GM19328 (cell line): ENCODE results near the gene SIL1.

Experiments
- ATAC-seq: cut with Tn5 transposase; IDR thresholded peaks from one replicate; pipeline ENCODE4 v1.9.1; 2021; ENCODE audit warnings: mild to moderate bottlenecking, moderate library complexity; ENCODE audit not compliant: unreplicated experiment

Gene SIL1

DNA sequence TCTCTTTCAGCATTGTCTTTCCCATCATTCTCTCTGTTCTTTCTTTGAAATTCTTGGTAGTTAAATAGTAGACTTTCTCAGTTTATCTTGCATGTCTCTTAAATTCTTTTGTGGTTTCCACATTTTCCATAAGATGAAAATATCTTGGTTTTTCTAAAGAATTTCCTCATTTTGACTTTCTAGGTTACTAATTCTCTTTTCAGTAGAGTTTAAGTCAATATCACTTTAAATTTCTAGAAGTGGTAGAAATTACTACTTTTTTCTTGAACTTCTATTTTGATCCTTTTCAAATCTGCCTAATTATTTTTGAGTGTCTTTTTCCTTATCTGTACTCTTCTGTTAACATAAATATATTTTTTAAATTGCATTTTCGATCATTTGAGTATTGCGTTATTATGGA, 299.4 kb downstream of the SIL1 start:
- ATAC-seq = no peak

DNA sequence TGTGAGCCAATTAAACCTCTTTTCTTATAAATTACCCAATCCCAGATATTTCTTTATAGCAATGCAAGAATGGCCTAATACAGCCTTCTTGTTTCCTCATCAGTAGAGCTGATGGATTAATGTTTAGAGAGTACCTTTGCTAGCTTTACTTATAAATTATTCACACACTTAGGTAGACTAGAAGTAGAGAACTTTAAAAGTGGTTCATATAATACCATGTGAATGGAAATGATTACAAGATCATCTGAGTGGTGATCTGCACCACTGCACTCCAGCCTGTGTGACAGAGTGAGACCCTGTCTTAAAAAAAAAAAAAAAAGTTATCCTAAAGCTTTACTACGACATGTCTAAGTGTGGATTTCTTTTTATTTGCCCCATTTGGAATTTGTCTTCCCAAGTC, 299.9 kb downstream of the SIL1 start:
- ATAC-seq = no peak
